ENCODE data around the gene MOG. TPM values are rescaled to one million over a fixed set of nuclear protein-coding genes. Genes with fewer than 3 reads are reported as not detected.

MOG gene
- polyA plus RNA-seq, 3 donors = not detected

DNA sequence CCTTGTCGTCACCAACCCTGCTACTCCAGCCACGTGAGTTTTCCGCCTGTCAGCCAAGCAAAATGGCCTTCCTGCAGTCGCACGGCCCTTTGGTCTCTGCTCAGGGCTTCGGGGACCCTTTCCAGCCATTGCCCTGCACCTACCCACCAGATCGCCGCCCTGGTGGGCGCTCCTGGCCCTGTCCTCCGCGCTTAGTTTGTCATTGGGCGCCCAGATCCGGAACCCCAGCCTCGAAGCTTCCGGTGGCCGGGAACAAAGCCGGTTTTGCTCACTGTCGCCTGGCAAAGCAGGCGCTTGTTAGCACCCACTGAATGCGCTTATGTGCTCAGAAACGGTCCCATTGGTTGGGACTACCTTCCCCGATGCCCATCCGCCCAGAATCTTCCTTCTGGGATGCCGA, 23.5 kb downstream of the MOG start:
- Histone ChIP-seq H3K4me3 (replicated peaks in 1 of 3; ENCODE audit: low read depth in 2 of 3, low read length in 3 of 3) (peak overlapping the region in 2 of 3 experiments; percentile 33 to 51), H3K36me3 (replicated peaks in 1 of 2; ENCODE audit: control insufficient read depth in 1 of 2, insufficient read depth in 2 of 2, low read length in 2 of 2) (no peaks in the 10 kb centered on the region), H3K4me2 (replicated peaks; ENCODE audit: extremely low read depth, low read length, poor library complexity, severe bottlenecking) (peak overlapping the region; percentile 20), H3K4me1 (ENCODE audit: control insufficient read depth in 1 of 2, insufficient read depth in 2 of 2, low read length in 2 of 2) (no peaks in the 10 kb centered on the region), H2AFZ (ENCODE audit: insufficient read depth, low read depth, low read length, poor library complexity, severe bottlenecking) (peak overlapping the region; percentile 11), H3K27ac (ENCODE audit: low read depth in 1 of 2, low read length in 2 of 2) (no peak overlapping the region), H3K9me3 (replicated peaks in 1 of 2; ENCODE audit: control insufficient read depth in 1 of 2, insufficient read depth in 1 of 2, low read length in 2 of 2) (peaks cover 0 to 7% of the 10 kb centered on the region in 2 donors), H3K9ac (ENCODE audit: insufficient read depth, low read length, poor library complexity, severe bottlenecking) (no peak overlapping the region), H3K27me3 (ENCODE audit: control insufficient read depth in 2 of 2, insufficient read depth in 2 of 2, low read length in 2 of 2) (no peaks in the 10 kb centered on the region), H3K79me2 (ENCODE audit: insufficient read depth, low read length) (no peaks in the 10 kb centered on the region), H4K20me1 (ENCODE audit: insufficient read depth, low read length) (no peaks in the 10 kb centered on the region)
- H3K27me3 Mint-ChIP-seq (ENCODE audit: low read depth in 3 of 3) = peaks cover 9 to 21% (median 10%) of the 10 kb centered on the region in 3 donors
- 57% methylated on average over 24 of the region's 24 CpGs for WGBS (ENCODE audit: insufficient coverage)
- no peak for DNase-seq
- H3K4me1 Mint-ChIP-seq = peaks cover 10% of the 10 kb centered on the region
- H3K36me3 Mint-ChIP-seq = no peaks in the 10 kb centered on the region
- H3K27ac Mint-ChIP-seq = peak overlapping the region in 2 of 7 donors; percentile 37 to 61
- TF ChIP-seq, protein P1, sequence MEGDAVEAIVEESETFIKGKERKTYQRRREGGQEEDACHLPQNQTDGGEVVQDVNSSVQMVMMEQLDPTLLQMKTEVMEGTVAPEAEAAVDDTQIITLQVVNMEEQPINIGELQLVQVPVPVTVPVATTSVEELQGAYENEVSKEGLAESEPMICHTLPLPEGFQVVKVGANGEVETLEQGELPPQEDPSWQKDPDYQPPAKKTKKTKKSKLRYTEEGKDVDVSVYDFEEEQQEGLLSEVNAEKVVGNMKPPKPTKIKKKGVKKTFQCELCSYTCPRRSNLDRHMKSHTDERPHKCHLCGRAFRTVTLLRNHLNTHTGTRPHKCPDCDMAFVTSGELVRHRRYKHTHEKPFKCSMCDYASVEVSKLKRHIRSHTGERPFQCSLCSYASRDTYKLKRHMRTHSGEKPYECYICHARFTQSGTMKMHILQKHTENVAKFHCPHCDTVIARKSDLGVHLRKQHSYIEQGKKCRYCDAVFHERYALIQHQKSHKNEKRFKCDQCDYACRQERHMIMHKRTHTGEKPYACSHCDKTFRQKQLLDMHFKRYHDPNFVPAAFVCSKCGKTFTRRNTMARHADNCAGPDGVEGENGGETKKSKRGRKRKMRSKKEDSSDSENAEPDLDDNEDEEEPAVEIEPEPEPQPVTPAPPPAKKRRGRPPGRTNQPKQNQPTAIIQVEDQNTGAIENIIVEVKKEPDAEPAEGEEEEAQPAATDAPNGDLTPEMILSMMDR (IDR thresholded peaks at IDR 0.05) = no peak
- H3K4me3 Mint-ChIP-seq = no peak overlapping the region
- H3K9me3 Mint-ChIP-seq = peaks cover 0 to 8% (median 4%) of the 10 kb centered on the region in 7 donors
- intact Hi-C loops (cut with micrococcal nuclease) = no loop called here

DNA sequence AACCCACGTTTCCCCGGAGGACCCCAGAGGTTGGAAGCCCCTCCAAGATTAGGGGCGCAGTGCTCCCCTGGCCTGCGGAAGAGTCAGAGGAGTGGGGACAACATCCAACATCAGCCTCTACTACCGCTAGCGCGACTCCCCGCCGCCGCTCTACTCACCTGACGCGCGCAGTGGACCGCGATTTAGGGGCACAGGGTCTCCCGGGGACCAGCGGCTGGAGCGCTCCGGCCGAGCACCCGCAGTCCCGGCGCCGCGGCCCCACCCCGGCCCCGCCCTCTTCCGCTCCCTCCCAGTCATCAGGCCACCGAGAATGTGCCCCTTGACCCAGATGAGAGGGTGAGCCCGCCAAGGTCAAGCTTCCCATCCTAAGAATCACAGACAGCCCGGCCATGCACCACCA, 24.0 kb downstream of the MOG start, which contains the start of gene ZFP57:
TSS of gene ZFP57 (minus strand) at position 249 of the 400 bp plus-strand sequence. CDS start 4,149 bp downstream, outside the sequence.
- Histone ChIP-seq H3K9me3 (replicated peaks in 1 of 2; ENCODE audit: control insufficient read depth in 1 of 2, insufficient read depth in 1 of 2, low read length in 2 of 2) (peaks cover 0 to 7% of the 10 kb centered on the region in 2 donors), H3K9ac (ENCODE audit: insufficient read depth, low read length, poor library complexity, severe bottlenecking) (no peak within 1 kb of the TSS), H3K27ac (ENCODE audit: low read depth in 1 of 2, low read length in 2 of 2) (no peak within 1 kb of the TSS), H2AFZ (ENCODE audit: insufficient read depth, low read depth, low read length, poor library complexity, severe bottlenecking) (peak within 1 kb of the TSS; percentile 11), H3K27me3 (ENCODE audit: control insufficient read depth in 2 of 2, insufficient read depth in 2 of 2, low read length in 2 of 2) (no peaks in the 10 kb centered on the region), H3K4me2 (replicated peaks; ENCODE audit: extremely low read depth, low read length, poor library complexity, severe bottlenecking) (peak within 1 kb of the TSS; percentile 20), H3K4me1 (ENCODE audit: control insufficient read depth in 1 of 2, insufficient read depth in 2 of 2, low read length in 2 of 2) (no peaks in the 10 kb centered on the region), H4K20me1 (ENCODE audit: insufficient read depth, low read length) (no peaks in the 10 kb centered on the region), H3K36me3 (replicated peaks in 1 of 2; ENCODE audit: control insufficient read depth in 1 of 2, insufficient read depth in 2 of 2, low read length in 2 of 2) (no peaks in the 10 kb centered on the region), H3K79me2 (ENCODE audit: insufficient read depth, low read length) (no peaks in the 10 kb centered on the region), H3K4me3 (replicated peaks in 1 of 3; ENCODE audit: low read depth in 2 of 3, low read length in 3 of 3) (peak within 1 kb of the TSS in 2 of 3 experiments; percentile 33 to 51)
- Mint-ChIP-seq H3K36me3 (no peaks in the 10 kb centered on the region), H3K4me1 (peaks cover 10% of the 10 kb centered on the region), H3K9me3 (peaks cover 0 to 8% (median 4%) of the 10 kb centered on the region in 7 donors), H3K4me3 (peak within 1 kb of the TSS in 1 of 2 donors; percentile 42), H3K27ac (peak within 1 kb of the TSS in 2 of 7 donors; percentile 37 to 61), H3K27me3 (ENCODE audit: low read depth in 3 of 3) (peaks cover 9 to 21% (median 10%) of the 10 kb centered on the region in 3 donors)
- TF ChIP-seq, protein P1 (IDR thresholded peaks at IDR 0.05) = no peak
- DNase-seq = no peak
- intact Hi-C loops (cut with micrococcal nuclease) = no loop called here
- 58% methylated on average over 26 of the region's 31 CpGs for WGBS (ENCODE audit: insufficient coverage)
